COLO668 (cell line): Measurements from ENCODE around the gene ZMYND11.
"Not testable (repeated sequence)": the region's sequence is repeated elsewhere in the genome, so short reads cannot be mapped to it uniquely, and the experiment has no call there.

ENCODE experiments used
- DNase-seq: peaks from one replicate; lab custom pipeline; 2025; ENCODE audit not compliant: unreplicated experiment; lab: John Stamatoyannopoulos, UW

Gene ZMYND11

DNA sequence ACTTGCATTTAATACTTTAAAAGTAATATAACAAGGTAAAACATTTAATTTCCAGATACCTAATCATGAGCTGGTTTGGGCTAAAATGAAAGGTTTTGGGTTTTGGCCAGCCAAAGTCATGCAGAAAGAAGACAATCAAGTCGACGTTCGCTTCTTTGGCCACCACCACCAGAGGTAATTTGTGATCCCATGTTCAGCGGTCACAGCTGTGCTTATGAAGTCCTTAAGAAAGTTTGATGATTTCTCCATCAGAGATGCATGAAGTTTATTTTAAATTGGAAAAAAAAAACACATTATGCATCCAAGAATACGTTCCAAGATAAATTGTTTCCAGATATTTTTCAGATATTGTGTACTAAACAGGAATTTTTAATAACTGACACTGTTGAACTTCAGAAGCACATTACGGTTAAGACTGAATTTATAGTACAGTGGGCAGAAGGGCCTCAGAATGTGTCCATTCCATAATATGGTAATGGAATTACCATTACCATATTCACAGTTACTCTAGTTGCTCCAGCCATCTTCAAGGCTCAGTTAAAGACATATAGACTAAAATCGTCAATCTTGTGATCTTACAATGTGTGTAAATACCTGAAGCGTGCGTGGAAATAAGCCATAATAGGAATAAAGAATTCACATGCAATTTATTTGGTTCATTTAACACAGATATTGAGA, 106.8 kb downstream of the ZMYND11 start:
- DNase-seq: no peak

DNA sequence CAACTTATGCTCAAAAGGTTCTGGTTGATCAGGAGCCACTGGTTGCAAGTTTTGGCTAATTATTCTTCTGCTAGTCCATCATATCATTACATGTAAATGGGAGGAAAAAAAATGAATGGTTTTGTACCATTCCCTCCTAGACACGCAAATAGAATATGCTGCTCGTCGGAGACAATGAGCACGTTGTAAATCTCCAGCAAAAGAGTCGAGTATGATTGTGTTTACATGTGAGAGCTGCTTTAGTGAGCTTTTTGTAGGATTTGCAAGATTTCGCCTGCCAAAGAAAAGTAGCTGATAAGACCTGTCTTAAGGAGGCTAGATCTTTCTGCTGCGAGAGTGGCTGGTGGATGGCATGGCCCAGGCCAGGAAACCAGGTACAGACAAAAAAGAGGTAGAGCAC, 109.0 kb downstream of the ZMYND11 start:
- no peak for DNase-seq

GRCh38 chr10:246431-246830, 111.2 kb downstream of the ZMYND11 start:
- no peak for DNase-seq

DNA sequence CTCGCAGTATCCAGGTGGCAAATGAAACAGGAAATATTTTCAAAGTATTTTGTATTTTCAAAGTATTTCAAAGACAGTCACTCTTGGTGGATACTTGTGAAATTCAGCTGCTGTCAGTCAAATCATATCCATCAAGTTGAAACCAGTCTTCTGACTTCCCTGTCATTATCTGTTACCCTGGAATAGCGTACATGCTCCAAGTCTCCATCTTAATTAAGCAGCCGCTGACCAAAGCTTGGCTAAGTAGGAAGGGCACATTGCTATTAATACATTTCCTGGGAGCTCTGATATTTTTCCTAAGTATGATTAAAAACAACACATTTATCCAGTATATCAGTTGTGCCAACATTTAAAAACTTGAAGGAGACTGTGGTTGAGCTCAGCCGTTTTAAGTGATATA, 112.2 kb downstream of the ZMYND11 start:
- DNase-seq: no peak

- no peak for DNase-seq
These were observed 113.1 kb downstream of the ZMYND11 start for GRCh38 chr10:248307-248706.

DNA sequence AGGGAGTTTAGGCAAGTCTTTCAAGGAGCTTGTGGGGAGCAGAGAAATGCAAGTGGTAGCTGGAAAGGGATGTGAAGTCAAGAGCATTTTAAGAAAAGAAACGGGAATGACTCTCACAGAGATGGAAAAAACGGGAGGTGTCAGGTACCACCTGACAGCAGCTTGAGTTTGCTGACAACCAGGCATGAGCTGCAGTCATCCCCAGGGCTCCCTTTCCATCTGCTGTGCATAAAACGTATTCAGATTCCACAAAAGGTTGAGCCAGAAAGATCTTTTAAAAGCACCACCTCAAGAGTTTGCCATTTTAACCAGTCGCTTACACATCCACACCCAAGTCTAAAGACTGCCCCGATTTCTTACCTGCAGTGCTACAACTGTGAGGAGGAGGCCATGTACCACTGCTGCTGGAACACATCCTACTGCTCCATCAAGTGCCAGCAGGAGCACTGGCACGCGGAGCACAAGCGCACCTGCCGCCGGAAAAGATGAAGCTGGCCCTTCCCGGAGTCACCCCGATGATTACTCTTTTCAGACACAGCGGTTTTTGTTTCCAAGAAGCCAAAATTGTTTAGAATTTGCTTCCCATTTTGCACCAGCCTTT, 116.8 kb downstream of the ZMYND11 start:
- no peak for DNase-seq

DNA sequence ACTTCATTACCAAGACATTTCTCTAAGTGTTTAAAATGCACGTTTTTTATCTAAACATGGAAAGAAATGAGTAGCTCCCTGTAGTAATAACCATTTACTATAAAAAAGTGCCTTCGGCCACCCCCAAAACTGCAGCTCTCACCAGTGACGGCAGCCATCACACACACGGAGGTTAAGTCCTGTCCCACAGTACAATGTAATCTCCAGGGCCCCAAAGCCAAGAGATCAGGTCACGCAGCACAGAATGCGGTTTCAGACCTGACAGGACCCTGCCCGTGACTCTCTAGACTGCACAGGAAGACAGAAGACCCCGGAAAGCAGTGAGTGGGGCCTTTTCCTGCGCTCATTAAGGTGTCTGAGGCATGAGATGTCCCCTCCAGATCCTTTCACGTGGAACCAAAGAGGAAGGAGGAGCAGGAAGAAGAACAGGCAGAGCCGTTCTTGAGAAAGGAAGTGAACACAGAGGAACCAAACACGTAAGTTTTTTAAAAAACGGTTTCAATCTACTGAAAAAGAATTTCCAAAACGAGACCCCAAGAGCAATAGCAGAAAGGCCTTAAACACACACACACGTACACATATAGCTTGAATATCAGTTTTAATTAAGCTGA, 125.7 kb downstream of the ZMYND11 start:
- no peak for DNase-seq

DNA sequence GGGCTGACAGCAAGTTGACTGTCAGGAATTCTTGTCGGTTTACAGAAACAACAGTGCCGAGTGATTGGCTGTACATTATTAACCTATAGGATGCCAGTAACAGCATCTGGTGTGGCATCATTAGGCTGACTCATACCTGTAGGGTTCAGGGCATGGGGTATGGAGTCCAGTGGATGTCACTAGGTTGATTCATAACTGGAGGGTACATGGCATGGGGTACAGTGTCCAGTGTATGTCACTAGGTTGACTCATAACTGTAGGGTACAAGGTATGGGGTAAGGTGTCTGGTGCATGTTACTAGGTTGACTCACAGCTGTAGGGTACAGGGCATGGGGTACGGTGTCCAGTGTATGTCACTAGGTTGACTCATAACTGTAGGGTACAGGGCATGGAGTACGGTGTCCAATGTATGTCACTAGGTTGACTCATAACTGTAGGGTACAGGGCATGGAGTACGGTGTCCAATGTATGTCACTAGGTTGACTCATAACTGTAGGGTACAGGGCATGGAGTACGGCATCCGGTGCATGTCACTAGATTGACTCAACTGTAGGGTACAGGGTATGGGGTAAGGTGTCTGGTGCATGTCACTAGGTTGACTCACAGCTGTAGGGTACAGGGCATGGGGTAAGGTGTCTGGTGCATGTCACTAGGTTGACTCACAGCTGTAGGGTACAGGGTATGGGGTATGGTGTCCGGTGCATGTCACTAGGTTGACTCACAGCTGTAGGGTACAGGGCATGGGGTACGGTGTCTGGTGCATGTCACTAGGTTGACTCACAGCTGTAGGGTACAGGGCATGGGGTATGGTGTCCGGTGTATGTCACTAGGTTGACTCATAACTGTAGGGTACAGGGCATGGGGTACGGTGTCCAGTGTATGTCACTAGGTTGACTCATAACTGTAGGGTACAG, 129.2 kb downstream of the ZMYND11 start:
- DNase-seq: not testable (repeated sequence)

GRCh38 chr10:265074-265440, 129.8 kb downstream of the ZMYND11 start:
- DNase-seq: not testable (repeated sequence)

GRCh38 chr10:265816-266588, 130.7 kb downstream of the ZMYND11 start:
- DNase-seq: not testable (repeated sequence)

- DNase-seq: no peak
These were observed 131.7 kb downstream of the ZMYND11 start for GRCh38 chr10:266974-267425.

GRCh38 chr10:267705-268104, 132.4 kb downstream of the ZMYND11 start:
- DNase-seq: no peak

GRCh38 chr10:269440-270074, 134.3 kb downstream of the ZMYND11 start:
- no peak for DNase-seq

- no peak for DNase-seq
These were observed 135.9 kb downstream of the ZMYND11 start for GRCh38 chr10:271201-271600.

DNA sequence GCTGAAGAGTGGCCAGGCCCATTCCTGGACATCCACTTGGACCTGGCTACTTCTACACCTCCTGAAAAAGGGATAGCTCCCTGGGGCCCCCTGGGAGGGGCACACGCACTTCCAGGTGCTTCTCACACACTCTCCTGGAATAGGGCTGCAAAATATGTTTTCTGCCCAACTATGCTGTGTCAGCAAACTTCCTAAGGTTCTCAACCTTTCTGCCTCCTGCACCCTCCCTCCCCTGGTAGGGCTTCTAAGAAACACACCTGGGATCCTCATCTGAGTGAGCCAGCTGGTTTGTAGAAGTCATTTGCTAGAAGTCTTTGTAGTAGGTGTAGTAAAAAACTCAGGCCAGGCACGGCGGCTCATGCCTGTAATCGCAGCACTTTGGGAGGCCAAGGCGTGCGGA, 136.5 kb downstream of the ZMYND11 start:
- DNase-seq: no peak

- no peak for DNase-seq
These were observed 137.8 kb downstream of the ZMYND11 start for GRCh38 chr10:273088-273487.

DNA sequence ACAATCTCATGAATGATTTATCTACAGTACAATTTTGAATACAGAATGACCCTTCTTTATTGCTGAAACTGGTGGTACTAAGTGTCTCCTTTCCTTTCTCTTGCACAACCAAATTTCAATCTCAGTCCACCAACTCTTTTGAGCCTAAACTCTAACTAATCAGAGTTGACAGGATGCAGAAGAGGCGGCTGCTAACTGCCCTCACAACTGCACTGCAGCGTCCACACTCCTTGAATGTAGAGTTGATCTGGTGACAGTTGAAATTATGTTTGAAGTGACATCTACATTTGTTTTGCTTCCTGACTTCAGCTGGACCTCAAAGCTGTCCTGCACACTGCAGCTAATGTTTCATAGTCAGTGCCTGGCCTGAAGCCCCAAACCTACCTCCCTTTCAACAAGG, 139.6 kb downstream of the ZMYND11 start:
- DNase-seq: no peak

GRCh38 chr10:275680-276079, 140.4 kb downstream of the ZMYND11 start:
- no peak for DNase-seq

DNA sequence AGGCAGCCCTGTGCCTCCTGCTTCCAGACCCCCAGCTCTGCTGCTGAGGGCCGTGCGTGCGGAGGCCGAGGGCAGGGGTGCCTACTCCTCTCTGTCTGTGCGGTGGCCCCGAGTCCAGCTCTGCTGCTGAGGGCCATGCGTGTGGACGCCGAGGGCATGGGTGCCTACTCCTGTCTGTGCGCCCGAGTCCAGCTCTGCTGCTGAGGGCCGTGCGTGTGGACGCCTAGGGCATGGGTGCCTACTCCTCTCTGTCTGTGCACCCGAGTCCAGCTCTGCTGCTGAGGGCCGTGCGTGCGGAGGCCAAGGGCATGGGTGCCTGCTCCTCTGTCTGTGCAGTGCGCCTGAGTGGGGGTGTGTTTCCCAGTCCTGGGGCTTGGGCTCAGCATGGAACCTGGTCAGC, 142.7 kb downstream of the ZMYND11 start:
- no peak for DNase-seq

GRCh38 chr10:278707-279106, 143.5 kb downstream of the ZMYND11 start:
- no peak for DNase-seq
